ENCODE measurements around the gene SOCS7.
A peak's percentile ranks its signal among the peaks of the same experiment; 100 is the strongest.

Gene SOCS7

DNA sequence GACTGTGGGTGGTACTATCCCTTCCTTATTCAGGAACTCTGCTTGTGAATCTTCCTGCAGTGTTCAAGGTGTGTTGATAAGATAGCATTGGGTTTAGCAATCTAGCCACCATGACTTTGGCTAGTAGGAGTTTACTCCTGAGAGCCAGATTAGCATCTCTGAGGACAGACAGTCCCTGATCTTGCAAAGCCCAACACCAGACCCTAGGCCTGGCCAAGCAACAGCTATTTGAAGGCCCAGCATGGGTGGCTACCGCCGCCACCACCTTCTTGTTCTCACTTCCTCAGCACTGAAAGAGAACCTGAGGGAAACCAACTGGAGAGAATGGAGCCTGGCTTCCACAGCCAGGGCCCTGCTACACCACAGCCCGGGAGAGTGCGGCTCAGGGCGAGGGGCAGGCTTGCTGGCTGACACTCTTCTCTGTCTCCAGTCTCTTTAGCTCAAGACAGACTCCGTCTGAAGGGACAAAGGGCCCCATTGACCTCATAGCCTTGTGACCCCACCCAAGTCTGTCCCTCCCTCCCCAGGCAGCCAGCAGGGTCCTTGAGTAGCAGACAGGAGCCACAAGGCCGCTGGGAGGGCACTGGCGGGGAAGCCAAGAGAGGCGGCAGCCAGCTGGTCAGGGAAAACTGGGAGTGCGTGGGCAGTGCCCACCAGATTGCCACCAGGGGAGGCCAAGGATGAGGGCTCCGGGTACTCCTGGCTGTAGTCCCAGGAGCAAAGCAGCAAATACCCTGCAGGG lies 65.7 kb downstream of the SOCS7 start:
- DNase-seq (ENCODE audit: low spot score): no peak
- peaks cover 39% of the 10 kb centered on the region for H3K27me3 Mint-ChIP-seq (ENCODE audit: low read depth)
- no peak overlapping the region for H3K27ac Mint-ChIP-seq
- peaks cover 2% of the 10 kb centered on the region for H3K4me1 Mint-ChIP-seq (ENCODE audit: low read depth)
- H3K9me3 Mint-ChIP-seq: no peaks in the 10 kb centered on the region
- H3K36me3 Mint-ChIP-seq (ENCODE audit: low read depth): no peaks in the 10 kb centered on the region
- no peak overlapping the region for H3K4me3 Mint-ChIP-seq

DNA sequence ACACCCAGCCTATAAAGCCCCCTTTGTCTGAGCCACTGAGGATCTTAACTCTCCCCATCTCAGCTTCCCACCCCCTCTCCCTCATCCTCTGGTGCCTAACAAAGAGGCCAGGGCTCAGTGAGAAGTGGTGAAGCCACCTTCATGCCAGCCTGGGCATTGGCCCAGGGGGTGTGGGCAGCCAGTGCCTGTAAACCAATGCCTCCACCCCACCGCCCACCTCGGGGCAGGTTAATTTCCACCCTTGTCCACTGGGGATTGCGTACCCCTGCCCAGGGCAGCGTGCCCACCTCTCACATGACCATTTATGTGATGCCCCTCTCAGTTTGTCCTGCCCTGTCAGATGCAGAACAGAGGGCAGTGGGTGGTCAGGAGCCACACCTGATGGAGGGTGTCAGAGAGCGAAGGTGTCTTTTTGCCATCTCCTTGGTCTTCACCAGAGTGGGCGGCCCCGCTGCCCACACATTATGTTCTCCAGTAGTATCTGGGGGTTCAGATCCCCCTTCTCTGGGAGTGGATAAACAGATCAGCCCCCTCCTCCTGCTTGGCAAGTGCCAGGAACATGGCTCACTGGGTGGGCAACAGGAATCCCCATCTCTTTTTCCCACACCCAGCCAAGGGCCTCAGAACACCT lies 66.5 kb downstream of the SOCS7 start:
- no peak for DNase-seq (ENCODE audit: low spot score)
- Mint-ChIP-seq H3K27me3 (ENCODE audit: low read depth) (peaks cover 41% of the 10 kb centered on the region), H3K36me3 (ENCODE audit: low read depth) (no peaks in the 10 kb centered on the region), H3K27ac (no peak overlapping the region), H3K4me3 (no peak overlapping the region), H3K4me1 (ENCODE audit: low read depth) (peaks cover 2% of the 10 kb centered on the region), H3K9me3 (no peaks in the 10 kb centered on the region)

DNA sequence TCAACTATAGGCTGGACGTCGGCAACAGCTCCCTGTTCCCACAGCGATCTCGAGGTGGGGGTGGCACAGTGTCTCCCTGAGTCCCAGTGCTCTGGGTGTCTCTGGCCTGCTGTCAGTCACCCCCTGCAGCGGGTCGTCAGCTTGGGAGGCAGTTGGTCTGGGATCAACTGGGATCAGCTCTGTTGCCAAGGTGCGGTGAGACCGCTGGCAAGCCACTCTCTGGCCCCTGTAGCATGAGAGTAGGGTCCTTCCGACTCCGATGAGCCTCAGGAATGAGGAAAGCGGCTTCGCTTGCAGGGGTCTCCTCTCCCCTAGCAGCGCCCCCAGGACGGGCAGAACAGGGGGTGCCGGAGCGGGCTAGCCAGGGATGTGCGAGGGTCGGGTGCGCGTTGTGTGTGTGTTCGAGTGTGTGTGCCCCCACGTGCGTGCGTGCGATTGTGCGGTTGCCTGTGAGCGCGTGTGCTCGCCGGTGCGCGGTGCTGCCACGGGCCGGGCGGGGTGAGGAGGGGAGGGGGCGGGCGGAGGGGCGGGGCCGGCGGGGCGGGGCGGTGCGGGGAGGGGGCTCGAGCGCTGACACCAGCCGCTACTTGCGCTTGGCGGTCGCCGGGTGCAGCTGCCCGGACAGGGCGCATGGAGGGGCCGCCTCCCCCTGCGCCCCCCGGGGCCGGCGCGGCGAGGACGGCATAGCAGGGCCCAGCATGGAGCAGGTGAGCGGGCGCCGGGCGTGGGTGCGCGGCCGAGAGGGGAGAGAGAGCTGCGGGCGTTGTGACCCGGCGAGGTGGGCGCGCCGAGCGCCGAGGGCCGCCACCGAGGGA lies 67.3 kb downstream of the SOCS7 start:
- Mint-ChIP-seq H3K27ac (no peak overlapping the region), H3K27me3 (ENCODE audit: low read depth) (peaks cover 45% of the 10 kb centered on the region), H3K4me1 (ENCODE audit: low read depth) (peaks cover 2% of the 10 kb centered on the region), H3K4me3 (peak overlapping the region; percentile 63), H3K36me3 (ENCODE audit: low read depth) (no peaks in the 10 kb centered on the region), H3K9me3 (no peaks in the 10 kb centered on the region)
- no peak for DNase-seq (ENCODE audit: low spot score)

DNA sequence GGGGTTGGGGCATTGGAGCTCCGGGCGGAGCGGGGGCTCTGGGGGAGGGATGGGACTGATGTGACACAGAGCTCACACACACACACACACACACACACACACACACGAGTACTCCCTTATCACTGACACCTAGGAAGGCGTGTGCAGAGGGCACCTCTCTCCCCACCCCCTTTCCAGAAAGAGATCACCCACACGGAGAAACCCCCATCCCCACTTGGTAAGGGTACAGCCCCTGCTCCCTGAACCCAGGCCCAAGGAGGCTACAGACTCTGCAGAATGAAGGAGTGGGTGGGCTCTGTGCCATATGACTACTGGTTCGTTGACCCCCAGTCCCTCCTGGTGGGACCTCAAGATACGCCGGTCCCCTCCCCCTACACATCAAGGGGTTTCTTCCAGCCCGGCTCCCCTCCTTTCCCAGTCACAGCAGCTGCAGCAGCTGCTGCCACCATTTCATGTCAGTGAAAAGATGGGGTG lies 67.9 kb downstream of the SOCS7 start:
- Mint-ChIP-seq H3K36me3 (ENCODE audit: low read depth) (no peaks in the 10 kb centered on the region), H3K27ac (no peak overlapping the region), H3K4me1 (ENCODE audit: low read depth) (peaks cover 2% of the 10 kb centered on the region), H3K27me3 (ENCODE audit: low read depth) (peaks cover 45% of the 10 kb centered on the region), H3K4me3 (no peak overlapping the region), H3K9me3 (no peaks in the 10 kb centered on the region)
- no peak for DNase-seq (ENCODE audit: low spot score)

DNA sequence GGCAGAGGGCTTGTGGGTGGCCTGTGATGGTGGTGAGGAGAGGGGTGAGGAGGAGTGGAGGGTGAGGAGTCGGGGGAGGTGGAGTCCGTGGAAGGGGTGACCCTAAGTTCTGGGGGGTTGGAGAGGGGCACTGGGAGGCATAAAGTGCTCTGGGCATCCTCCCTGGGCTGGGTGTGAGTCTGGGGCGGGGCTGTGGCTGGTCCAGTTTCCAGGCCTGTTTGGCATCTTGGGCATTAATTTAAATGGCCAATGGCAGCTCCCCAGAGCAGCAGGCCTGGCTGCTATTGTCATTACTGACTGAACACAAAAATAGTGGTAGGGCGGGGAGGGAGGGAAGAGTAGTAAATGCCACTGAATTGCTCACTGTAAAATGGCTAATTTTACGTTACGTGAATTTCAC lies 68.9 kb downstream of the SOCS7 start:
- no peak for DNase-seq (ENCODE audit: low spot score)
- Mint-ChIP-seq H3K9me3 (no peaks in the 10 kb centered on the region), H3K4me1 (ENCODE audit: low read depth) (no peaks in the 10 kb centered on the region), H3K4me3 (no peak overlapping the region), H3K27ac (no peak overlapping the region), H3K27me3 (ENCODE audit: low read depth) (peaks cover 45% of the 10 kb centered on the region), H3K36me3 (ENCODE audit: low read depth) (no peaks in the 10 kb centered on the region)

DNA sequence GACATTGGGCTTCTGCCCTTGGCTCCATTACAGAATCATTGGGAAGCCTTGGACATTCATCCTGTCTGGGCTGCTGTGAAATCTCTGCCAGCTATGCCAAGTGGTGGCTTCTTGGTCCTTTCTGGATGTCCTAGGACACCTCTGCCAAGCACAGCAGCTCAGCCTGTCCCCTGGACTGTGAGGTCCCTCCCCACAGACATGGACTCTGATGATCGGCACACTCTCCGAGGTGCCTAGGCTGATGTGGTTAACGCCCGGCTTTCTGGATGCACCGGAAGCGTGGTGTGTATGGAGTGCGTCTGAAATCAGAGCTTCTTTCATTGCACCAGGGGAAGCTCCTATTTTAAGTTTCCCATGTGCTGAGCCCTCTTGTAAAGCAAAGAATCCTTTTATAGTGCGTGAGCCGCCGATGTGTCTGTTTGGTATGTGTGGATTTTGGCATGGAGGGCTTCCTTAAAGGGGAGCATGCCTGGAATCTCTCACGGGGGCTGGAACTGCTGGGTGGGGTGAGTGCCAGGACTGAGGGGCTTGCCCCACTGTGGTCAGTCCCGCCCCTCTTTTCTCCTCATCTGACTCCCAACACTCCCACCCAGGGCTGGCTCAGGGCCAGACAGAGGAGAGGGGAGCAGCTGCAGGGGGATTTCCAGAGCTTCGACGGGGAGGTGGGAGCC lies 69.7 kb downstream of the SOCS7 start:
- H3K27me3 Mint-ChIP-seq (ENCODE audit: low read depth): peaks cover 45% of the 10 kb centered on the region

DNA sequence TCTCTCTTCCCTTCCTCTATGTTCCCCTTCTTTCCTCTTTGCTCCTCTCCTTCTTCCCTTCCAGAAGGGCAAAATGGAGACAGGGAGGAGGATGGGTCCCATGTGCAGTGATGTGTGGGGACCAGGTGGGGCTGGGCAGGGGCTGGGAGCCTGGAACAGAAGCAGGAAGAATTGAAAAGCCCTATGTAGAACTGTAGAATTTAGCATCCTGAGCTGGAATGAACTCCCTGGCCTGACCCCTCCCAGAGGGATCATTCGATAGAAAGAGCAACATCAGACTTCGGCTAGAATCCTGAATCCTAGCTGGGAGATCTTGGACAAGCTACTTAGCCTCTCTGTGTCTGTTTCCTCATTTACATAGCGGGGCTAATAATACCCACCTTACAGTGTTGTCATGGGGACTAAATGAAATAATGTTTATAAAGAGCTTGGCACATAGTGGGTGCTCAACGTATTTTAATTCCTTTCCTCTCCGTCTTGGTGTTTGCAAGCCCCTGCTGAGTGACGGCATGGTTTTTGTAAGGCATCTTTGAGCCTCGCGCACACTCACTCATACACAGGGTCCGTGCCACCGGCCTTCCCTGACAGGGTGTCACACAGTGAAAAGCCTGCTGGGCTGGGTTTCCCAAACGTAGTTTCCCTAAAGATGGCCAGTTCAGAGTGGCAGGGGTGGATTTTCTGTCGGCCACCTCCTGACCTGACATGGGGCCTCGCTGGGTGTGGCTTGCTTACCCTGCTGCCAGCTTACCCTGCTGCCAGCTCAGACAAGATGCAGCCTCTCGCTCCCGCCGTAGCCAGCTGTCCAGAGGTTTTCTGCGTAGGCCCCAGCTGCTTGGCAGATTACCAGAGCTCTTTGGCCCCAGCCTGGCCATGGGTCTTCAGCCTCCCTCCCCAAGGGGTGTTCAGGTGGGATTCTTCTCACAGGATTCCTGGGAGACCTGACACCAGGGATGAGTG lies 70.5 kb downstream of the SOCS7 start:
- H3K9me3 Mint-ChIP-seq: no peaks in the 10 kb centered on the region
- H3K36me3 Mint-ChIP-seq (ENCODE audit: low read depth): no peaks in the 10 kb centered on the region
- peaks cover under 1% of the 10 kb centered on the region for H3K4me1 Mint-ChIP-seq (ENCODE audit: low read depth)
- H3K27me3 Mint-ChIP-seq (ENCODE audit: low read depth): peaks cover 47% of the 10 kb centered on the region
- no peak overlapping the region for H3K27ac Mint-ChIP-seq
- no peak overlapping the region for H3K4me3 Mint-ChIP-seq
- DNase-seq (ENCODE audit: low spot score): no peak

More for the DNA sequence above, 69.7 kb downstream of the SOCS7 start:
- DNase-seq (ENCODE audit: low spot score): no peak
- H3K9me3 Mint-ChIP-seq: no peaks in the 10 kb centered on the region
- H3K36me3 Mint-ChIP-seq (ENCODE audit: low read depth): no peaks in the 10 kb centered on the region
- H3K4me3 Mint-ChIP-seq: no peak overlapping the region
- no peaks in the 10 kb centered on the region for H3K4me1 Mint-ChIP-seq (ENCODE audit: low read depth)
- no peak overlapping the region for H3K27ac Mint-ChIP-seq

DNA sequence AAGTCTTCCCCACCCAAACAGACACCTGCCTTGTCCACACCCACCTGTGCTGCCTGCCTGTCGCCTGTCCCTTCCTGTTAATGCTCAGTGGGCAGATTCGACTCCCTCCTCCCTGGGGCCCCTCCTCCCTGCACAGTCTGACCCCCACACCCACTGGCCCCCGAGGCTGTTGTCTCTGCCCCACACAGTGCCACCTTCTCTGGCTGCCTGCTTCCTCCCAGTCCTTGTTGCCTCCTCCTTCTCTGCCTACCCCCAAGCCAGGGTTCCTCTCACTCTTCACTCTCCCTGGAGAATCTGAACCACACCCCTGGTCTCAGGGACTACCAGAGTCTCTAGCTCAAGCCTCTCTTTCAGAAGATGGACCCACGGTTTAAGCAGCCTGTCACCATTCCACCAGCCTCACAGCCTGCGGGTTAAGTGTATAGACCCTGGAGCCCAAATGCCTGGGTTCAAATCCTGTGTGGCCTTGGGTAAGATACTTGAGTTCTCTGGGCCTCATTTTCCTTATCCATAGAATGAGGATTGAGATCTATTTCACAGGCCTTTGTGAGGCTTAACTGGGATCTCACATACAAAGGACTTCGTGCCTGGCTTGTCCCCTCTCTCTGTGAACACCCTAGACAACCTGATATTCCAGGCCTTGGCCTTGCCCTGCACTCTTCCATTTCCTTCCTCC lies 72.8 kb downstream of the SOCS7 start:
- Mint-ChIP-seq H3K4me1 (ENCODE audit: low read depth) (peaks cover 9% of the 10 kb centered on the region), H3K27ac (no peak overlapping the region), H3K27me3 (ENCODE audit: low read depth) (peaks cover 40% of the 10 kb centered on the region), H3K4me3 (no peak overlapping the region), H3K36me3 (ENCODE audit: low read depth) (no peaks in the 10 kb centered on the region), H3K9me3 (no peaks in the 10 kb centered on the region)
- DNase-seq (ENCODE audit: low spot score): no peak

DNA sequence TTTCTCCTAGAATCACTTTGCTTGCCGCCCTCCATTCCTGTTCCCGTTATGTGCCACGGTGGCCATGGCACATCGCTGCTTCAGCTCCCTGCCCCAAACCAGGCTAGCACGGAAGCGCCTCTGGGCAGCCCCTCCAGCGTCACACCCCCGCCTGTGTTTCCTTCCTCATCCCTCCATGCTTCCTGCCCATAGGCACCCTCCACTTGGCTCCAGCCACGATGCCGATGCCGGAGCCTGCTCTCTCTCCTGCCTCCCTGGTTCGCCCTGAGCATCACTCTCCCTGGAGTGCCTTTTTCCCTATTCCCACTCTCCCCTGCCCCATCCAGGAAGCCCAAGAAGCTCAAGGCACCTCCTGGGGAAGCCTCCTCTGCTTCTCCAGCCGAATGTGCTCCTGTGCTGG lies 73.4 kb downstream of the SOCS7 start:
- DNase-seq (ENCODE audit: low spot score): no peak
- H3K9me3 Mint-ChIP-seq: no peaks in the 10 kb centered on the region
- no peaks in the 10 kb centered on the region for H3K36me3 Mint-ChIP-seq (ENCODE audit: low read depth)
- no peak overlapping the region for H3K4me3 Mint-ChIP-seq
- no peak overlapping the region for H3K27ac Mint-ChIP-seq
- H3K4me1 Mint-ChIP-seq (ENCODE audit: low read depth): peaks cover 10% of the 10 kb centered on the region
- peaks cover 40% of the 10 kb centered on the region for H3K27me3 Mint-ChIP-seq (ENCODE audit: low read depth)

DNA sequence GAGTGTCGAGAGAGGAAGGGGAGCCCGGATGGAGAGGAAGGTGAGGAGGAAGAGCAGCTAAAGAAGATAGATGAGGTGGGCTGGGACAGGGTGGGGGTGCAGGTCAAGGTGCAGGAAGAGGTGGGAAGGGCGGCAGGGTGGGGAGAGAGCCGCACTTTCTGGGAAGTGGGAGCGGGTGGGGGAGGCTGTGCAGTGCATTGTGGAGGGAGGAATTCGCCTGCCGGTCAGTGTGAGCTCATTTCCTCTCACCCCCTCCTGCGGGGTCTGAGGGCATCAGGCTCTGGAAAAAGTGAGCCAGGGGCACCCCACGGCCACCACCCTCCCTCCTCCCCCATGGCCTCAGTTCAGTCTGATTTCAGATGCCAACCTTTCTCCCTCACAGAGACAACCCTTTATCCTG lies 74.1 kb downstream of the SOCS7 start:
- Mint-ChIP-seq H3K4me3 (no peak overlapping the region), H3K36me3 (ENCODE audit: low read depth) (no peaks in the 10 kb centered on the region), H3K9me3 (no peaks in the 10 kb centered on the region), H3K27me3 (ENCODE audit: low read depth) (peaks cover 39% of the 10 kb centered on the region), H3K4me1 (ENCODE audit: low read depth) (peaks cover 10% of the 10 kb centered on the region), H3K27ac (no peak overlapping the region)
- DNase-seq (ENCODE audit: low spot score): no peak

DNA sequence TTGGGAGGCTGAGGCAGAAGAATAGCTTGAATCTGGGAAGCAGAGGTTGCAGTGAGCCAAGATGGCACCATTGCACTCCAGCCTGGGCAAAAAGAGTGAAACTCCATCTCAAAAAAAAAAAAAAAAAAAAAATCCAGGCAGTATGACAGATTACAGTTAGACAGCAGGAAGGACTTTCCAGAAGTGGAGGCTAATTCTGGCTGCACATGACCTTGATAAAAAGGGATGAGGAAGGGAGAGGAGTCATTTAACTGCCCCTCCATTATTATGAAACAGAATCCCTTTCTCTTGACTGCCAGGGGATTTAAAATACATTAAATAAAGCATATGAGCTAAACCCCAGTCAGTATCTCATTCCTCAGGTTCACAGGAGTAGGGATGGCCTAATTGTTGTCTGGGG lies 74.8 kb downstream of the SOCS7 start:
- H3K36me3 Mint-ChIP-seq (ENCODE audit: low read depth): no peaks in the 10 kb centered on the region

DNA sequence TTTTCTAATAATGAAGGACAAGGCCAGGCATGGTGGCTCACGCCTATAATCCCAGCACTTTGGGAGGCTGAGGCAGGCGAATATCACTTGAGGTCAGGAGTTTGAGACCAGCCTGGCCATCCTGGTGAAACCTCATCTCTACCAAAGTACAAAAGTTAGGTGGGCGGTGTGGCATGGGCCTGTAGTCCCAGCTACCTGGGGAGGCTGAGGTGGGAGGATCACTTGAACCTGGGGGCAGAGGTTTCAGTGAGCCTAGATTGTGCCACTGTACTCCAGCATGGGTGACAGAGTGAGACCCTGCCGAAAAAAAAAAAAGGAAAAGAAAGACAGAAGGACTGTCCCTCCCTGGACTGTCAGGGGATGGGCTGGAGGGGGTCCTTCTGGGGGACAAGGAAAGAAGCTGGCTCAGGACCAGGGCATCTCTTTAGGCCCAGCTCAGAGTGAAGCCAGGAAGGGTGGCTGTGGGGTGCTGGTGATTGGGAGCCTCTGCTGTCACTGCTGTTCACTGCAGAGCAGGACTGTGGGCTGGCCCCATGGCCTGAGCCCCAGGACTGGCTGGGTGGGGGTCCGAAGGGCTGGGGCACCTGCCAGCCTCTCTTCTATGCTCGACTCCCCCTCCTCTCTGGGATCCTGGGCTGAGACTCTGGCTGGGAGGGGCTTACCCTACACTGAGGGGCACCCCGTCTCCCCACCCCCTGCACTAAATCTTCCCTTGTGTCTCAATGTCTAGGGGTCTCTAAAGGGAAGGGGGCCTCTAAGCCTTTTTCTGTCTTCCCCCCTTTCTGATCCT lies 75.7 kb downstream of the SOCS7 start:
- Mint-ChIP-seq H3K27me3 (ENCODE audit: low read depth) (peaks cover 35% of the 10 kb centered on the region), H3K4me3 (peak overlapping the region; percentile 67), H3K27ac (no peak overlapping the region), H3K4me1 (ENCODE audit: low read depth) (peaks cover 10% of the 10 kb centered on the region), H3K36me3 (ENCODE audit: low read depth) (no peaks in the 10 kb centered on the region), H3K9me3 (no peaks in the 10 kb centered on the region)
- no peak for DNase-seq (ENCODE audit: low spot score)

More for the DNA sequence above, 74.8 kb downstream of the SOCS7 start:
- Mint-ChIP-seq H3K9me3 (no peaks in the 10 kb centered on the region), H3K27ac (no peak overlapping the region), H3K4me3 (no peak overlapping the region), H3K4me1 (ENCODE audit: low read depth) (peaks cover 10% of the 10 kb centered on the region), H3K27me3 (ENCODE audit: low read depth) (peaks cover 41% of the 10 kb centered on the region)
- no peak for DNase-seq (ENCODE audit: low spot score)

Measured in T-helper 2 cell treated with Interferon-gamma antibody and Interleukin-4, amounts not matched to agents 5 μg/mL and 100 μg/mL, for 36 hours (primary cell).